ENCODE data around the gene KIRREL2.

- TF ChIP-seq CTCF (tag by site-specific recombination; IDR thresholded peaks at IDR 0.05) (peak; percentile 67), ZNF366 (tag by site-specific recombination; conservative IDR thresholded peaks at IDR 0.05) (peak; percentile 91), BCL6B (tag by site-specific recombination; IDR thresholded peaks at IDR 0.05) (no peak), YY1 (tag by site-specific recombination; IDR thresholded peaks at IDR 0.05) (no peak), ZBTB7A (tag by site-specific recombination; IDR thresholded peaks at IDR 0.05; ENCODE audit: low read depth) (no peak), ZNF274 (IDR thresholded peaks at IDR 0.05; ENCODE audit: low read length) (no peak), ZNF274 (tag by site-specific recombination; IDR thresholded peaks at IDR 0.05; ENCODE audit: borderline replicate concordance) (no peak), ZBTB10 (tag by site-specific recombination; IDR thresholded peaks at IDR 0.05) (no peak)
- TF ChIP-seq, protein P1, sequence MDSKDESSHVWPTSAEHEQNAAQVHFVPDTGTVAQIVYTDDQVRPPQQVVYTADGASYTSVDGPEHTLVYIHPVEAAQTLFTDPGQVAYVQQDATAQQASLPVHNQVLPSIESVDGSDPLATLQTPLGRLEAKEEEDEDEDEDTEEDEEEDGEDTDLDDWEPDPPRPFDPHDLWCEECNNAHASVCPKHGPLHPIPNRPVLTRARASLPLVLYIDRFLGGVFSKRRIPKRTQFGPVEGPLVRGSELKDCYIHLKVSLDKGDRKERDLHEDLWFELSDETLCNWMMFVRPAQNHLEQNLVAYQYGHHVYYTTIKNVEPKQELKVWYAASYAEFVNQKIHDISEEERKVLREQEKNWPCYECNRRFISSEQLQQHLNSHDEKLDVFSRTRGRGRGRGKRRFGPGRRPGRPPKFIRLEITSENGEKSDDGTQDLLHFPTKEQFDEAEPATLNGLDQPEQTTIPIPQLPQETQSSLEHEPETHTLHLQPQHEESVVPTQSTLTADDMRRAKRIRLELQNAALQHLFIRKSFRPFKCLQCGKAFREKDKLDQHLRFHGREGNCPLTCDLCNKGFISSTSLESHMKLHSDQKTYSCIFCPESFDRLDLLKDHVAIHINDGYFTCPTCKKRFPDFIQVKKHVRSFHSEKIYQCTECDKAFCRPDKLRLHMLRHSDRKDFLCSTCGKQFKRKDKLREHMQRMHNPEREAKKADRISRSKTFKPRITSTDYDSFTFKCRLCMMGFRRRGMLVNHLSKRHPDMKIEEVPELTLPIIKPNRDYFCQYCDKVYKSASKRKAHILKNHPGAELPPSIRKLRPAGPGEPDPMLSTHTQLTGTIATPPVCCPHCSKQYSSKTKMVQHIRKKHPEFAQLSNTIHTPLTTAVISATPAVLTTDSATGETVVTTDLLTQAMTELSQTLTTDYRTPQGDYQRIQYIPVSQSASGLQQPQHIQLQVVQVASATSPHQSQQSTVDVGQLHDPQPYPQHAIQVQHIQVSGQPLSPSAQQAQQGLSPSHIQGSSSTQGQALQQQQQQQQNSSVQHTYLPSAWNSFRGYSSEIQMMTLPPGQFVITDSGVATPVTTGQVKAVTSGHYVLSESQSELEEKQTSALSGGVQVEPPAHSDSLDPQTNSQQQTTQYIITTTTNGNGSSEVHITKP (tag by site-specific recombination; IDR thresholded peaks at IDR 0.05): no peak
Observed at GRCh38 chr19:35851213-35852028, 5.3 kb upstream of the KIRREL2 start.

Measured in HEK293 (cell line).